HEK293T (cell line): Measurements from ENCODE around the gene DYDC1.

Source experiments
- CTCF ChIA-PET: fragments of 350-600 bp; formaldehyde crosslinking; extraction: SDS; loops from one replicate; lab custom pipeline; 2021; ENCODE audit warnings: antibody characterized with exemption, inconsistent platforms; lab: Yijun Ruan, JAX
- POLR2A ChIA-PET: fragments of 350-600 bp; formaldehyde crosslinking; extraction: SDS; loops from one replicate; lab custom pipeline; 2020; ENCODE audit warnings: antibody characterized with exemption, inconsistent platforms; lab: Yijun Ruan, JAX
- DNase-seq: peaks from one replicate; pipeline ENCODE4 v3.0.0; 2012; ENCODE audit warnings: mixed read lengths; ENCODE audit errors: extremely low spot score
- ARNT ChIP-seq: fragments of 450-650 bp; IDR thresholded peaks from 2 replicates; pipeline ENCODE4 v1.6.1; 2017; ENCODE audit warnings: mild to moderate bottlenecking
- BHLHE40 ChIP-seq: fragments of 450-650 bp; IDR thresholded peaks from 2 replicates; pipeline ENCODE4 v1.6.1; 2016; ENCODE audit warnings: mild to moderate bottlenecking, moderate library complexity, borderline replicate concordance
- CTBP1 ChIP-seq: fragments of 450-650 bp; IDR thresholded peaks from 2 replicates; pipeline ENCODE4 v1.6.1; 2016; ENCODE audit warnings: borderline replicate concordance
- ELF4 ChIP-seq: fragments of 450-650 bp; IDR thresholded peaks from 2 replicates; pipeline ENCODE4 v1.6.1; 2017; ENCODE audit warnings: antibody characterized with exemption
- FOXA1 ChIP-seq: fragments of 450-650 bp; IDR thresholded peaks from 2 replicates; pipeline ENCODE4 v1.6.1; 2016; ENCODE audit warnings: mild to moderate bottlenecking
- FOXK2 ChIP-seq: fragments of 450-650 bp; IDR thresholded peaks from 2 replicates; pipeline ENCODE4 v1.6.1; 2016; ENCODE audit warnings: mild to moderate bottlenecking
- HDGF ChIP-seq: fragments of 450-650 bp; IDR thresholded peaks from 2 replicates; pipeline ENCODE4 v1.6.1; 2017; ENCODE audit warnings: antibody characterized with exemption, borderline replicate concordance
- L3MBTL2 ChIP-seq: fragments of 450-650 bp; conservative IDR thresholded peaks from 2 replicates; pipeline ENCODE4 v1.6.1; 2016; ENCODE audit warnings: mild to moderate bottlenecking
- PKNOX1 ChIP-seq: fragments of 450-650 bp; IDR thresholded peaks from 2 replicates; pipeline ENCODE4 v1.6.1; 2016
- SP1 ChIP-seq: fragments of 450-650 bp; IDR thresholded peaks from 2 replicates; pipeline ENCODE4 v1.6.1; 2017
- SUZ12 ChIP-seq: fragments of 450-650 bp; IDR thresholded peaks from 2 replicates; pipeline ENCODE4 v1.6.1; 2016; ENCODE audit warnings: mild to moderate bottlenecking
- ZNF384 ChIP-seq: fragments of 450-650 bp; IDR thresholded peaks from 2 replicates; pipeline ENCODE4 v1.6.1; 2016

Gene DYDC1

GRCh38 chr10:80288849-80289248, 67.7 kb downstream of the DYDC1 start:
- ChIA-PET POLR2A (no interaction called here), CTCF (interaction anchor here (0.9 kb wide), 1 partner anchor 9 kb away, joined by 3 read pairs; no protein-coding TSS in a partner anchor)
- TF ChIP-seq BHLHE40 (no peak), ARNT (no peak), CTBP1 (no peak), FOXK2 (no peak), FOXA1 (no peak), HDGF (no peak), ELF4 (no peak), PKNOX1 (no peak), SP1 (no peak), SUZ12 (no peak), L3MBTL2 (no peak), ZNF384 (no peak)
- no peak for DNase-seq
